GM23248 (cell line): ENCODE data around the gene FERMT2.

ENCODE experiments used
- EZH2 ChIP-seq: fragments of 200-600 bp; sonication (generic); IDR thresholded peaks from 2 replicates; pipeline ENCODE4 v1.6.1; 2018; ENCODE audit warnings: antibody characterized with exemption, mild to moderate bottlenecking; ENCODE audit not compliant: insufficient read depth, poor library complexity, severe bottlenecking
- EZH2phosphoT487 ChIP-seq: fragments of 200-600 bp; sonication (generic); IDR thresholded peaks from 2 replicates; pipeline ENCODE4 v1.6.1; 2018; ENCODE audit warnings: antibody characterized with exemption, moderate library complexity, mild to moderate bottlenecking, low read depth; ENCODE audit not compliant: insufficient read depth

- no peak for TF ChIP-seq EZH2
- no peak for TF ChIP-seq EZH2phosphoT487
Measured at GRCh38 chr14:52977798-52978197, 26.9 kb upstream of the FERMT2 start.
